Measurements from ENCODE around the gene AACS. TPM values are rescaled to one million over a fixed set of nuclear protein-coding genes. Genes with fewer than 3 reads are reported as not detected.

AACS gene
- total and polyA plus RNA-seq, 2 of the 8 experiments (the other 6 are each of a cell fraction or from before 2014, with no cell fraction given), result 51.9 to 52.4 TPM

GRCh38 chr12:125049093-125049458 is 16.2 kb upstream of the AACS start:
- Histone ChIP-seq H3K14ac (ENCODE audit: insufficient read length) (no peak overlapping the region), H2BK120ac (replicated peaks; ENCODE audit: low read depth, low read length) (no peak overlapping the region), H4K20me1 (replicated peaks in 1 of 2; ENCODE audit: control insufficient read depth in 1 of 2, insufficient read depth in 2 of 2, low read length in 2 of 2) (no peaks in the 10 kb centered on the region), H2BK5ac (ENCODE audit: low read depth, low read length) (no peak overlapping the region), H2AFZ (ENCODE audit: low read length) (peak overlapping the region; percentile 18; the same call in 1 of the 2 replicates), H4K8ac (ENCODE audit: extremely low read depth, insufficient read depth, low read length) (no peak overlapping the region; the same call in 1 of the 2 replicates), H3K4me1 (replicated peaks in 1 of 4; ENCODE audit: control insufficient read depth in 3 of 4, insufficient read depth in 4 of 4, low read length in 3 of 4) (no peaks in the 10 kb centered on the region; a peak in 1 of 7 replicates), H2BK15ac (ENCODE audit: low read length) (no peak overlapping the region), H4K5ac (ENCODE audit: insufficient read length, low read depth, low read length) (no peak overlapping the region), H3K23me2 (ENCODE audit: low read depth, low read length) (no peaks in the 10 kb centered on the region), H3K4me3 (ENCODE audit: extremely low read depth in 1 of 4, insufficient read depth in 2 of 4, low read depth in 3 of 4, low read length in 4 of 4) (peak overlapping the region; percentile 36 to 63 (median 53); a peak in 7 of 8 replicates), H3K23ac (ENCODE audit: insufficient read length) (no peak overlapping the region), H3K27ac (ENCODE audit: low read depth, low read length) (no peak overlapping the region), H3K4me2 (ENCODE audit: insufficient read depth in 1 of 2, low read depth in 2 of 2, low read length in 2 of 2) (peak overlapping the region; percentile 28 to 76), H3K79me2 (ENCODE audit: control insufficient read depth in 1 of 2, insufficient read depth in 2 of 2, low read length in 2 of 2) (no peaks in the 10 kb centered on the region), H3K56ac (replicated peaks; ENCODE audit: insufficient read length, low read depth, low read length) (no peak overlapping the region), H4K91ac (replicated peaks; ENCODE audit: insufficient read length, low read length) (no peak overlapping the region), H3K9ac (replicated peaks in 1 of 4; ENCODE audit: extremely low read depth in 1 of 4, low read depth in 3 of 4, low read length in 3 of 4) (no peak overlapping the region), H2BK12ac (ENCODE audit: low read depth, low read length) (no peak overlapping the region), H3K9me3 (ENCODE audit: insufficient read depth in 2 of 2, low read depth in 1 of 2, low read length in 1 of 2) (peaks cover 3 to 8% of the 10 kb centered on the region in 2 experiments; a peak in 2 of 4 replicates), H2AK5ac (ENCODE audit: low read depth, low read length) (no peak overlapping the region), H3K4ac (replicated peaks; ENCODE audit: insufficient read length, low read depth, low read length) (no peak overlapping the region), H3K36me3 (ENCODE audit: control insufficient read depth in 2 of 4, insufficient read depth in 4 of 4, low read length in 3 of 4) (no peaks in the 10 kb centered on the region), H3K79me1 (ENCODE audit: low read depth, low read length) (no peaks in the 10 kb centered on the region), H3K18ac (ENCODE audit: extremely low read depth, low read length) (no peak overlapping the region), H3K27me3 (replicated peaks in 1 of 4; ENCODE audit: control insufficient read depth in 3 of 4, extremely low read depth in 1 of 4, insufficient read depth in 3 of 4, low read length in 3 of 4) (no peaks in the 10 kb centered on the region), H2BK20ac (ENCODE audit: low read length) (no peak overlapping the region)
- ChIA-PET POLR2A (ENCODE audit: partially characterized antibody) (interaction anchor here (0.9 to 3.6 kb wide), 7 partner anchors 9 to 132 kb away, joined by 3 to 32 read pairs (median 6); partner anchors contain the start of gene AACS), CTCF (ENCODE audit: partially characterized antibody) (interaction anchor here (1.0 to 1.1 kb wide), 2 partner anchors 10 to 136 kb away, joined by 3 to 7 read pairs; no protein-coding TSS in a partner anchor)
- FAIRE-seq (peak; percentile 28), DNase-seq (ENCODE audit: low read depth in 1 of 2, low spot score in 2 of 2) (no peak)
- 55% methylated on average over 15 of the region's 15 CpGs; no CpG with 5 or more reads in 1 of the 2 experiments for WGBS, 2 experiments (ENCODE audit: extremely low coverage in 1 of 2, insufficient coverage in 1 of 2, insufficient read length in 1 of 2, insufficient replicate concordance in 2 of 2, low coverage in 1 of 2, low lambda C conversion rate in 2 of 2, missing lambda C conversion rate in 1 of 2)
- no peak for TF ChIP-seq HDAC6 (IDR thresholded peaks at IDR 0.05; ENCODE audit: low read depth, low read length)
- TF ChIP-seq SAP30 (IDR thresholded peaks at IDR 0.05; ENCODE audit: insufficient read depth, insufficient replicate concordance, low read length), result peak; percentile 35
- TF ChIP-seq ASH2L (IDR thresholded peaks at IDR 0.05; ENCODE audit: low read length), result peak; percentile 23
- 0 out of 2 replicates have a peak, but pooled peaks have one; percentile 8 for TF ChIP-seq KDM1A (IDR thresholded peaks at IDR 0.05; ENCODE audit: borderline replicate concordance, low read length)
- no peak for TF ChIP-seq ATF2 (IDR thresholded peaks at IDR 0.05; ENCODE audit: low read length)
- TF ChIP-seq EZH2 (IDR thresholded peaks at IDR 0.05; ENCODE audit: low read depth, low read length, severe bottlenecking), result no peak
- 0 out of 4 replicates have a peak, but pooled peaks have one; percentile 2 to 21 for TF ChIP-seq HDAC2 (IDR thresholded peaks at IDR 0.05; ENCODE audit: borderline replicate concordance in 1 of 2, low read depth in 2 of 2, low read length in 2 of 2)
- TF ChIP-seq, protein P1, sequence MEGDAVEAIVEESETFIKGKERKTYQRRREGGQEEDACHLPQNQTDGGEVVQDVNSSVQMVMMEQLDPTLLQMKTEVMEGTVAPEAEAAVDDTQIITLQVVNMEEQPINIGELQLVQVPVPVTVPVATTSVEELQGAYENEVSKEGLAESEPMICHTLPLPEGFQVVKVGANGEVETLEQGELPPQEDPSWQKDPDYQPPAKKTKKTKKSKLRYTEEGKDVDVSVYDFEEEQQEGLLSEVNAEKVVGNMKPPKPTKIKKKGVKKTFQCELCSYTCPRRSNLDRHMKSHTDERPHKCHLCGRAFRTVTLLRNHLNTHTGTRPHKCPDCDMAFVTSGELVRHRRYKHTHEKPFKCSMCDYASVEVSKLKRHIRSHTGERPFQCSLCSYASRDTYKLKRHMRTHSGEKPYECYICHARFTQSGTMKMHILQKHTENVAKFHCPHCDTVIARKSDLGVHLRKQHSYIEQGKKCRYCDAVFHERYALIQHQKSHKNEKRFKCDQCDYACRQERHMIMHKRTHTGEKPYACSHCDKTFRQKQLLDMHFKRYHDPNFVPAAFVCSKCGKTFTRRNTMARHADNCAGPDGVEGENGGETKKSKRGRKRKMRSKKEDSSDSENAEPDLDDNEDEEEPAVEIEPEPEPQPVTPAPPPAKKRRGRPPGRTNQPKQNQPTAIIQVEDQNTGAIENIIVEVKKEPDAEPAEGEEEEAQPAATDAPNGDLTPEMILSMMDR (IDR thresholded peaks at IDR 0.05; ENCODE audit: control extremely low read depth in 1 of 3, insufficient read depth in 1 of 3, low read depth in 1 of 3, low read length in 3 of 3), result 0 out of 4 replicates have a peak, but pooled peaks of 1 of the 3 experiments have one; percentile 1

All from H1 (cell line).